HuH-7.5 (cell line): Measurements from ENCODE around the gene PI4KA.
A peak's percentile ranks its signal among the peaks of the same experiment; 100 is the strongest.
"Not testable (repeated sequence)": the region's sequence is repeated elsewhere in the genome, so short reads cannot be mapped to it uniquely, and the experiment has no call there.

Experiments used
- DNase-seq: peaks from one replicate; pipeline ENCODE4 v3.0.0; 2011; ENCODE audit warnings: low spot score

Gene PI4KA

DNA sequence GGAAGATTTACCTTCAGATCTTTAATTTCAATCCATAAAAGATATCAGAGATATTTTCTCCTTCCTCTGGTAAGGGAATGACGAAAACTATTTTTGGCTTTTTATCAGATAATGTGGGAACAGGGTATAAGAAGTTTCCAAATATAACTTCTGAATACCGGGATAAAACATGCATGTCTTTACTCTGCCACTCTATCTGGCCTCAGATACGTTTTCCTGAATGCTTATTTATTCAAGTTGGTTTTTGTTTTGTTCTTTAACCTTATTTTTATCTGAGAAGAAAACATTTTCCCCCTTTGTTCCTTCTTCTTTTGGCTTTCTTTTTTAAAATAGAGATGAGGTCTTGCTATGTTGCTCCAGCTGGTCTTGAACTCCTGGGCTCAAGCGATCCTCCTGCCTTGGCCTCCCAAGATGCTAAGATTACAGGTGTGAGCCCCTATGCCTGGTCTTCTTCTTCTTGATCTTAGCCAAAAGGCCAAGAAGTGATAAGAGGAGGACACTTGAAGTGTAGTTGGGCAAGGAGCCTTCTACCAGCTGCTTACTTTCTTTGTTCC lies 83.2 kb downstream of the PI4KA start:
- no peak for DNase-seq

DNA sequence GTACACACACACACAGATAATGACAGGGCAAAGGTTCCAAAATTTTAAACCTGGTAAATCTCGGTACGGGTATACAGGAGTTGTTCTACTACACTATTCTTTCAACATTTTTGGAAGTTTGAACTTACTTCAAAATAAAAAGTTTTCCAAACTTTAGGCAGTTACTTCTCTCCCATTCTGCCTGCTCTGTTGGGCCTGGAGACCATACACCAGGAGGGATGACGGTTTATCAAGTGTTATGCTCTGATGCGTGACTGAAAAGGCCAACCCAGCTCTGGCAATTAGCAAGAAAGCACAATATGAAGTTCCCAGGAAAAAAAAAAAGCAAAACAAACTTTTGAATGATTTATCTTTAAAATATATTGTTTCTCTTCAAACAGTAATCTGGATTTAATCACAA lies 83.7 kb downstream of the PI4KA start:
- no peak for DNase-seq

DNA sequence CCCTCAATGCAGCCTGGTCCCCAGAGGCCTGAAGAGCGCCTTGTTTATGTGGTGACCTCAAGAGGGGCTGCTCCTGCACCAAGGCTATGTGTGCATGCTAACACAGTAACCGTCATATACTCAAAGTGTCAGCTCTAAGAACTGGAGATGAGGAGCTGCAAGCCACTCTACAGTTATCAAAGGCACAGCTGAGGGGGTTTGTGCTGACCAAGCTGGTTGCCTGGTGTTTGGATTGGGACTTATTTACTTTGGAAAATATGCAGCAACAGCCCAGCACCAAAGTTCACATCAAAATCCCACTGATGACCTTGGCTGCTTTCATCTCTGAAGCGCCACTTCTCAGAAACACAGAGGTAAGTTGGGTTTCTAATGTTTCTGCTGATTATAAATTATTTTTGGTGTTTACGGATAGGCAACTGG lies 84.8 kb downstream of the PI4KA start, which contains the start of gene SERPIND1:
SERPIND1 (plus strand) TSS at position 321 of the 420 bp plus-strand sequence. CDS start 5,200 bp downstream, outside the sequence.
- DNase-seq = peak; percentile 64

DNA sequence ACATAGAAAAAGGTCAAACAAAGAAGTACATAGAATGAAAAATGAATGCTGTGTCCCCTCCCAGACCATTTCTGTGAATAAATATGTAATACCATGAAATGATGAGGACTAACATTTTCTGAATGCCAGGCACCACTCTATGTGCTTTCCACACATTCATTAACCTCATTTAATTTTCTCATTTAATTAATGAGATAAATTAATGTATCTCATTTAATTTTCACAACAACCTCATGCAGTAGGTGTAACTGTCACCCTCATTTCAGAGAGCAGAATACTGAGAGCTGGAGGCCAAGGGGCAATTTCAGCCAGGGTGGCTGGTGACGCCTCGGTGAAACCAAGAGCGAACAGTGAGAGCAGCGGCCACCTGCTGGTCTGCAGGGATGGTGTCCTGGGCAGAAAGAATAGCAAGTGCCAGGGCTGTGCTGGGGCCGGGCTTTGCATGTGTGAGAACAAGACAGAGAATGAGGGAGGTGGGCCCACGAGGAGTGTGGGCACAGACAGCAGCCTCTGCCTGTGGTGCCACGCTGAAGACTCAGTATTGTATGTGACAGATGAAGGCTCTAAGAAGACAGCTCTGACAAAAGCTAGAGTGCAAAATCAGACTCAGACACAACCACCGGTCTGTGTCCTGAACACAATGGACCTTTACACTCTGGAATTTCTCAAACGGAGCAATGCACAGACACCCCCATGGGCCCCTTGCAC lies 86.5 kb downstream of the PI4KA start:
- DNase-seq = no peak

DNA sequence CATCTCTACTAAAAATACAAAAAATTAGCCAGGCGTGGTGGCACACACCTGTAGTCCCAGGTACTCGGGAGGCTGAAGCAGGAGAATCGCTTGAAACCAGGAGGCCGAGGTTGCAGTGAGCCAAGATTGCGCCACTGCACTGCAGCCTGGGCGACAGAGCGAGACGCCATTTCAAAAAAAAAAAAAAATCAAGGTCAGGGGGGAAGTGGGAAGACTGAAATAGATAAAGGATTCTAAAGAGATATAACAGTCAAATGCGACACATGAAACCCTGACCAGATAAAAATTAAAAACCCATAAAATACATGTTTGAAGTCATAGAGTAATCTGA lies 89.2 kb downstream of the PI4KA start:
- DNase-seq = not testable (repeated sequence)

DNA sequence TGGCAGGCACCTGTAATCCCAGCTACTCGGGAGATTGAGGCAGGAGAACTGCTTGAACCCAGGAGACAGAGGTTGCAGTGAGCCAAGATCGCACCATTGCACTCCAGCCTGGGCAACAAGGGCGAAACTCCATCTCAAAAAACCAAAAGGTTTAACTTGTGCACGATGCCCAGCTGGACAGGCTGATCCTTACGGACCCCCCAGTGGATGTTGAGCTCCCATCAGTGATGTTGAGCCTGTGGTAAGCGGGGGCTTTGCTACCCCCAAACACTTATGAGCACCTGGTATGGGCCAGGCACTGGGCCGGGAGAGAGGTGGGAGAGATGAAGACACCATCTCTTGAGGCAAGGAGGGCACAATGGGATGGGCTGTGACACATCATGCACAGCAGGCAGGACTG lies 92.1 kb downstream of the PI4KA start:
- no peak for DNase-seq

DNA sequence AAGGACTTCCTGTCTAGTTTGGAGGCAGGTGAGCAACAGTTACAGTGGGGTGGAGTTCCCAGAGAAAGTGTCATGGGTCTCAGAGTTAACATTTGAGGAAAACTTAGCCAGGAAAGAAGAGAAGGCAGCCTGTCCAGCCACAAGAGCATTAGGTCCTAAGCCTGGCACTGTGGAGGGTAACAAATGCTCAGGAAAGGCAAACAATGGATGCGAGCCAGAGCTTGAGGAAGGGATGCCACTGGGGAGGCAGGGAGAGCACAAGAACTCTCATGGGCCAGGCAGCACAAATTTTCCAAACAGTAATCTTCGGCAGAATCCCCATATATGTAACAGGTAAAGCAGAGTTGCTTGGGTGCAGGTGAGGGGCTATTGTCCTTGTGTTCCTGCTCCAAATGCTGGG lies 92.7 kb downstream of the PI4KA start:
- DNase-seq = no peak

DNA sequence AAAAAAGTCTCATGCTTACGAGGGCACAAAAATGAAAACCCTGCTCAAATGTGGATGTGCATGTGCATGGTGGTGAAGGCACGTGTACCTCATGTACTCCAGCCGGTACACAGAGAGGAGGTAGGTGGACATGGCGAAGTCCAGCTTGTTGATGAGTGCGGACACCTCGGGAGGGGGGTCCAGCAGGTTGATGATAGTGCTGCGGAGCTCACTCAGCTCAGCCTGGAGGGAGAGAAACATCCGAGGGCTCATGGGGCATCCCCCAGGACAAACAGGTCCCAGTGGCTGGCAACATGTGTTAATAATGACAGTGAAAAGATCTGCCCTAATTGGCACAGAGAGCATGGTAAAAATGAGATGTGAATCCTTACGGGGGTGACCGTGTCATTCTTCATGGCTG lies 93.9 kb downstream of the PI4KA start:
- no peak for DNase-seq

DNA sequence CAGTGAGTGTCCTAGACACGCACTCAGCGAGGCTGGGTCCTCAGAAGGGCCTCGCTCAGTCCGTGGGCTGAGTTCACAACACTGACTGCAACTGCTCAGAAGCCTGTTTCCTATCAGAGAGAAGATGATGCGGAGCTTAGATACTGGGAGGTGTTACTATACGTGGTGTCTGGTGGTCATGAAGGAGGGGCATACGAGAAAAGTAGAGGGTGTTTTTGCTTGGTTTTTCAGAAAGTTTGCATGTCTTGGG lies 94.2 kb downstream of the PI4KA start:
- no peak for DNase-seq

DNA sequence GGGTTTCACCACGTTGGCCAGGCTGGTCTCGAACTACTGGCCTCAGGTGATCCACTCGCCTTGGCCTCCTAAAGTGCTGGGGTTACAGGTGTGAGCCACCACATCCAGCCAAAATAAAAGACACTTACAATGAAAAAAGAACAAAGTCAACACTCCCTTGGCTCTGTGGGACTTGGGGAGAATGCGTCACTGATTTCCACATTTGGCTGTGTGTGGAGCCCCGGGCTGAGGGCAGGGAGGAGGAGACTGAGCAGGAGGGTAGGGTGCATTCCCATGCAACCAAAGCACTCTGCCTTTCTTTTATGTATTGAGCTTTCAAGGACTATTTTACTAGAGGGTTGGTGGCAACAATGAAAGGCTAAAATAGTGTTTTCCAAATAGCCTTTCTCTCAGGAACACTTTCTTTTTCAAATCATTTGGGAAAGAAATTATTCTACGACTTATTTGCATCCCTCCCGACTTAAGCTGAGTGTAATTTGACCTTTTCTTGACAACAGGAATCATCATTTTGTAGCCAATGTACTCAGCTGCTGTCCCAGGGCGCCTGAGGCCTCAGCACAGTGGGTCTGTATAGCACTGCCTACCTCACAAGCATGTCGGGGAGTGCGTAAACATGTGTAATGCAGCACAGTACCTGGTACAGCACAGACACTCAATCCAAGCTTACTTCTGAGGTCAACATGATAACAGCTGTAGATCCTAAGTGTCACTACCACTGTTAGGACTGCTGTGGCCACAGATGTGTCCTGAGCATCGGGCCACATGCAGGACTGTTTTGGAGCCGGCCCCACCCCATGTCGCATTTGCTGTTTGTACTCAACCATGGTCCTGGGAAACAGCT lies 94.8 kb downstream of the PI4KA start:
- DNase-seq = no peak

DNA sequence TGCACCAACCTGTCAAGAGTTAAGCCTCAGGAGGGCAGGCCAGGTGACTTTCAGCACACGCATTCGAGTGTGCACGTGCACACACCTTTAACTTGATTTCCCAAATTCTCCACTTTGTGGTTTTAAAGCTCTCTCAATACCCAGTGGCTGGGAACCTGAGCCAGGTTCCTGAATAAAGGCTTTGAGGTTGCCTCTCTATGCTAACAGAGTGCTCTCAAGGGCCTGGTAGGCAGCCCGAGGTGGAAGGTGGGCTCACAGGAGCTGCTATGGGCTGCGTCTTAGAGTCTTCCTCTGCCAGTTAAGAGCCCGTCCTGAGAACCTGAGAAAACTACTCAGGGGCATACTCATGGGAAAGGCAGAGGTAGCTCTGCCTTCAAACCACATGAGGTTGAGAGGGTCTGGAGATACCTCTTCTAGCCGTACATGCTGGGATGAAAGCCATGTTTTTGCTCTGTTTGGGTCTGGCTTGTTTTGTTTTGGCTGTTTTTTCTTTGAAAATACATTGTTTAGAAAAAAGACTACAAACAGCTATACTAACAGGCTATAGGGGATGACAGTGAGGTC lies 96.3 kb downstream of the PI4KA start:
- no peak for DNase-seq

DNA sequence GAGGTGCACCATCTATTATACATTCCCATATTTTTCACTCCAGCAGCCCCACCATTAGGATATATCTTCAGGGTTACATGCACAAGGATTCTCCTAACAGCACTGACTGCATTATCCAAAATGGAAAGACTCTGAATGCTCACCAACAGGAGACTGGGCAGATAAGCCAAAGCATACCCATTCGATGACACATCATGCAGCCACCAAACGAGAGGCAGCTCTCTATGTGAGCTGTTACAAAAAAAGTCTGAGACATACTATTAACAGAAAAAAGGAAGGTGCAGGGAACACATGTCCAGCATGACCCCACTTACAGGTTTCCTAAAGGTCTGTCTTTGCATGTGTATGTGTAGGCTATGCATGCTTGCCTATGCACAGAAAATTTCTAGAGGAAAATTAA lies 97.1 kb downstream of the PI4KA start:
- no peak for DNase-seq

DNA sequence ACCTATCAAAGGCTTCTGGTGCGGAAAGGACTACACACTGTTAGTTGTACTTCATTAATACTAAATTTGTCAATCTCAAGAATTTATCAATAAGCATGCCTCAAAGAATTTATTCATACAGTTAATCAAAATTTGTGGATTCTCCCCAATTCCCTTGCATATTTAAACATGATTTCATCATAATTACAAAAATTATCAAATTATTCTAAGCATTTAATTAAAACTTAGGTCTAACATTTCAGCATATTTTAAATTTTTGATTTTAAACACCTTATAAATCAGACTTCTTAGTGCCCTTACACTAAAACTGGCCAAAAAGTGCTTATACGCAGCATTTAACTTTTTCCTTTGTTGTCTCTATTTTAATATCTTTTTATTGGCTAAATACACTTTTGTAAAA lies 98.5 kb downstream of the PI4KA start:
- no peak for DNase-seq

DNA sequence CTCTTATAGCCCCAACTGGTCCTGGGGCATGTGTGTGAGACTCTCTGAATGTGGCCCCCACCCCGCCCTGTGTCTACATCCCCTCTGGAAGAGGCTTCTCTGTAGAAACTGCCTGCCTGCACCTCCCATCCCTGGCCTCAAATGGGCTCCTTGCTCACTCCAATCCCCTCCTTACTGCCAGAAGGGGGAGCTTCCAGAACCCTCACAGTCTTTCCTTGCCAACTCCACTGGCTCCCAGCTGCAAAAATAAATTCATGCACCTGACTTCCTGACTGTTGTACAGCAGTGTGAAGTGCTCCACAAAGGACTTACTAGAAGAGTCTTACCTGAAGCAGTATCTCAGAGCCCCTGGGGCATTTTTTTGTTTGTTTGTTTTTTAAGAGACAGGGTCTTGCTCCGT lies 99.9 kb downstream of the PI4KA start:
- no peak for DNase-seq

DNA sequence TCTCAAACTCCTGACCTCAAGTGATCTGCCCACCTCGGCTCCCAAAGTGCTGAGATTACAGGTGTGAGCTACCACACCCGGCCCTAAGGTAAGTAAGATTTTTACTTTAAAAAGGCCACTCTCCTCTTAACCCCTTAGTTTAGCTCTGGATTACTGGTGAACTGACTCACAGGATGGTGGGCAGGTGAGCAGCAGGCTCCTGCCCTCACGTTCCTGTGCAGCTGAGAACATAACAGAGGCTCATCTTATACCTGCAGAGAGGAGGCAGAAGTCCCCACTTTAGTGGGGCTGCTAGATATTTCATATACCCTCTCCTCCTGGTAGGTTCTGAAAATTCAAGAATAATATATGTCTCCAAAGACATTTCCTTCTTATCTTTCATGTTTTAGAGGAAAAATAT lies 101.8 kb downstream of the PI4KA start:
- DNase-seq = no peak

DNA sequence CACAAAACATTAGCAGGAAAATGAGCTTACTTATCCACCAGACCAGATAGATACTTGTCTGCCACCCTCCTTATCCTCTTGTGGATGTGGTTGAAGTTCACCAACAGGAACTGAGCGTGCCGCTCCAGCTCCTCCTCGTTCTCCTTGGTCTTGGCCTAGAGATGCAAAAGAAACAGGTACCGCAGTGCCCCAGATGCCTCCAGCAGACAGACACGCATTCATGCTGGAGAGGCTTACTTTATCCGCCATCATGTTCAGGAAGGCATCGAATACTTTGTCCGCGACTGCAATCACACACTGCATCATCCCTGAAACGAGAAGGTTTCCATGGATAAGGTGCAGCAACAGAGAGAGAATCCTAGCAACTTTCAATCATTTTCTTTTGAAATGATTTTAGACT lies 105.7 kb downstream of the PI4KA start:
- DNase-seq = no peak

DNA sequence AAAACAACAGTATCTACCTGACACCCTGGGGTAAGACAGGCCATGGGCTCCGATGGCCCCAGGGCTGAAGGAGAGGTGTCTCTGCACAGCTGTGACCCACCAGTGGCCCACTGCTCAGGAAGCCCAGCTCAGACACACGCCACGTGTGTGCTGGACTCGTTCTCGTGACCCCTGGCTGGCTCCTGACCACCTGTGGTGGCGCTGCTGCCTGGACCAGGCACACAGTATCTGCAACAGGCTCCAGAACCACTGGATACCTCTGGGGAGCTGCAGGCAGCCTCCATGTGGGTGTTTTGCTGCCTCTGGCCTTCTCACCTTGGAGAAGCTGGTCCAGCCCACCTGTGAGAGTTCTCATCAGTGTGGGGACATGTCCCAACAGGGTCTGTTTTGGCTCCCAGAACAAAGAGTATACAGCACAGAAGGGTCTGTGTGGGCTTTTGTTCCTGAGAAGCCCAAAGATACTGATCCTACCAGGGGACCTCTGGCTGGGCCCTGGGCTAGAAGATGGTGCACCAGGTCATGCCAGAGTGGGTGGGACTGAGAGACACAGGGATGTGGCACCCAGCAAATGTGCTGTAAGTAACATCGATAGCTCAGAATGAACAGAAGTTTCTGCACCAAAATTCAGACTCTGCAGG lies 106.4 kb downstream of the PI4KA start:
- DNase-seq = no peak

DNA sequence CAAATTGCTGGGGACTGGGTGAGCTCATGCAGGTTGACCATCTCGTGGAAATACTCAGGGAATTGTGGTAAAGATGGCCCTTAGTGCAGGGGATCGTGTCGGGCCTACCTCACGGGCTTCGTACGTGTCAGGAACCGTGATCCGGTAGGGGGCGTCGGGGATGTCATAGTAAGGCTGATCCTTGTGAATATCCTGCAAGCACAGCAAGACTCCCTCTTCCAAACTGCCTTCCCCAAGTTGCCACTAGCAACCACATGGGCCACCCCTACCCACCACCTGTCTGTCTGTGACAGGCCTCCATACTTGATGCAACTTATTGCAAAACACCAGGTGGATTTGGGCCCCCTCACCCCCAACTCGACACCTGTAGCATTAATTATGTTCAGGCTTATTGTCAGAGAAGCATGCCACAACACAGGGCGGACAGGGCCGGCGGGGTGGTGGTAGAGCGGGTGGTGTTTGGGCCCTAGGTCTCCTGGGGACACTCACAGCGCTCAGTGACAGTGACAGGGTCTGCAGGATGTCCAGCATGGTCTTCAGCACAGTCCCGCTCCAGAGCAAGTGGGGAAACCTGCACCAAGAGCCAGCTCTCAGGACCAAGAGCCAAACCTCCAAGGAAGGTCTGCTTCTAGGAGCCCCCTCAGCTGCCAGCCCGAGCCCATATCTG lies 107.3 kb downstream of the PI4KA start:
- no peak for DNase-seq

DNA sequence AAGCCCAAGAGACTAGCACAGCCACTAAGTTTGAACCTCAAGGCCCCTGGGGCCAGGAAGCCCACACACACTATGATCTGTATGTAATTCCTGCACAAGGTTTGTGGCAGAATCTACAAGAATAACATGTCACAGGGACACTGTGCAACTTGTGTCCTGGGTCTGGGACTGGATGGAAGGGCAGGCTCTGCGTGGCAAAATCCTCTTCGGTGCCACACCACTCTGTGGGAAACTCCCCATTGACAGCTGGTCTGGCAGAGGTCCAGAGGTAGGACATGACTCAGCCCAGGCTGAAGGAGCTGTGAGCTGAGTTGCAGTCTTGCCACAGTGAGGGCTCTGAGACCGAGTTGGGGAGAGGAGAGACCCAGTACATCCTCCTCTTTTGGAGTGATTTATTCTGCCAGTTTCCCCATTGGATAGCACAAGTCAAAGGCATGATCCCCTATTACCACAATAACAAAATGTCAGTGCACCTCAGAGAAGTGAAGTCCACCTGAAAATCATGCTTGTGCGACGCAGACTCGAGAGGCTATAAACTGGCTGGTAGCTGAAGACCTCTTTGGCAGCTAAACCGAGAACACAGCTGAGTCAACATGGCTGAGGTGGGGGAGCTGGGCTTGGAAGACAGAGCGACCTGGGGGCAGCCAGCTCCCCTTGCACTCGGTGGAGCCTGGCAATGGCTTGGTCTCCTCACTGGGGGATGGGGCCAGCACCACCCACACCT lies 108.0 kb downstream of the PI4KA start:
- no peak for DNase-seq

DNA sequence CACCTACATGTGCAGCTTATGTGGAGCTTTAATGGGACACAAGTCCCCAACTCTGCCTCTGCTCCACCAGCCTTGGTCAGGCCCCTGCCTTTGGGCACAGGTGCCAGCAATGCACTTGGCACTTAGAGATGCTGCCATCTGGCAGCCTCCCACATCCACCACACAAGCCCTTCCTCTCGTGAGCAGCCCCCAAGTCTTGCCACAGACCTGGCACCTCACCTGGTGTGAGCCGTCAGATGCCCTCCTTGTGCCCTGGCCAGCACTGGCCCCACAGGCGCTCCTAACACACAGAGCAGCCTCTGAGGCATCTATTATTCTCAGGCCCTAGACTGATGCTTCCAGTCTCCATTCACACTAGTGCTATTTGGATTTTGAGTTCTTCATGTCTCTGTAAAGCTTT lies 109.2 kb downstream of the PI4KA start:
- no peak for DNase-seq

DNA sequence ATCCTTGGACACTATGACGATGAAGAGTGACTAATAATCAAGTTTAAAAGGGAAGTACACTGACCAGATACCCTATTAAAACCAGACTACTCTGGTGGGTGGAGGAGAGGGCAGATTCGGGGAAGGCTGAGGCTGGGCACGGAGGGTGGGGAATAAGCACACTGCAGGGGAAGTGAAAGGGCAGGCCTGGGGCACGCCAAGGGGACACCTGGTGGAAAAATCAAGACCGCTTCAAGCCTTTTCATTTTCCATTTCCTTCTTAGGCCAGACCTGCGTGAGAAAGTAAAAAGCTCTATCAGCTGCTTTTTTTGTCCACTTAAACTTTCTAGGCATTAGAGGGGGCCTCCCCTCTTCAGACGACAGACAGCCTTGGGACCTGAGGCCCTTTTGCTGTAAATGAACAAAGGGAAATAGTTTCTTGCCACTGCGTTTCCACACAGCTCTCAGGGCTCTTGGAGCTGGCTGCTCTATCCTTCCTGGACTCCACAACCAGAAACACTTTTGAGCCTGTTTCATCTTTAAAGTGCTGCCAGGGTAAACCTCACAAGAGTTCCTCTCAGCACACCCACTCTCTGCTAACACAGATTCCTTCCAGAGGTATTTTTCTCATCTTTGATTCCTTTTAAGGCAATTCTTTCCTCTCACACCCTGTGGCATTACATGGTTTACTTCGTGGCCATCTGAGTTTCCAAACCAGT lies 109.7 kb downstream of the PI4KA start:
- no peak for DNase-seq
